Measurements from ENCODE around the gene BMPER. TPM values are rescaled to one million over a fixed set of nuclear protein-coding genes. Genes with fewer than 3 reads are reported as not detected.

Gene BMPER
- total and polyA plus RNA-seq, 2 donors (not counting 1 experiment from before 2014, with no cell fraction given), result 12.2 to 15.9 TPM

GRCh38 chr7:33901199-33901598 lies 4.1 kb upstream of the BMPER start:
- Histone ChIP-seq H3K27ac (ENCODE audit: insufficient read depth, low read length) (no peak overlapping the region), H3K27me3 (ENCODE audit: control insufficient read depth, insufficient read depth, low read length) (no peaks in the 10 kb centered on the region), H3K9me3 (ENCODE audit: control insufficient read depth, insufficient read depth, low read depth, low read length) (no peaks in the 10 kb centered on the region), H3K4me1 (ENCODE audit: control insufficient read depth, extremely low read depth, insufficient read depth, low read length) (peaks cover 13% of the 10 kb centered on the region), H4K20me1 (ENCODE audit: control insufficient read depth, extremely low read depth, insufficient read depth, low read length) (no peaks in the 10 kb centered on the region), H3K36me3 (ENCODE audit: control insufficient read depth, insufficient read depth, low read length) (no peaks in the 10 kb centered on the region), H3K4me2 (ENCODE audit: extremely low read depth, insufficient read depth, low read length) (peak overlapping the region; percentile 13), H2AFZ (ENCODE audit: low read length) (no peak overlapping the region), H3K4me3 (replicated peaks in 1 of 4; ENCODE audit: control extremely low read depth in 1 of 4, insufficient read depth in 1 of 4, low read depth in 3 of 4, low read length in 4 of 4) (no peak overlapping the region), H3K9ac (ENCODE audit: insufficient read depth, low read length) (no peak overlapping the region), H3K79me2 (ENCODE audit: control insufficient read depth, insufficient read depth, low read length) (peaks cover 3% of the 10 kb centered on the region)
- TF ChIP-seq EZH2 (IDR thresholded peaks at IDR 0.05; ENCODE audit: low read length, missing control alignments), result no peak
- TF ChIP-seq CTCF (conservative IDR thresholded peaks at IDR 0.05 in 1 of 2, IDR thresholded peaks at IDR 0.05 in 1 of 2; ENCODE audit: low read depth in 1 of 2, low read length in 2 of 2), result no peak
- peak in 1 of 2 donors; percentile 59 for DNase-seq (ENCODE audit: low read depth in 2 of 2)

- peaks cover 13% of the 10 kb centered on the region for H3K4me1 ChIP-seq (ENCODE audit: control insufficient read depth, extremely low read depth, insufficient read depth, low read length)
- no peaks in the 10 kb centered on the region for H3K27me3 ChIP-seq (ENCODE audit: control insufficient read depth, insufficient read depth, low read length)
- no peak overlapping the region for H3K27ac ChIP-seq (ENCODE audit: insufficient read depth, low read length)
- no peak overlapping the region for H3K9ac ChIP-seq (ENCODE audit: insufficient read depth, low read length)
- H3K79me2 ChIP-seq (ENCODE audit: control insufficient read depth, insufficient read depth, low read length), result peaks cover 3% of the 10 kb centered on the region
- no peaks in the 10 kb centered on the region for H3K36me3 ChIP-seq (ENCODE audit: control insufficient read depth, insufficient read depth, low read length)
- no peak overlapping the region for H3K4me2 ChIP-seq (ENCODE audit: extremely low read depth, insufficient read depth, low read length)
- H3K9me3 ChIP-seq (ENCODE audit: control insufficient read depth, insufficient read depth, low read depth, low read length), result no peaks in the 10 kb centered on the region
- no peak for DNase-seq (ENCODE audit: low read depth in 2 of 2)
- H2AFZ ChIP-seq (ENCODE audit: low read length), result no peak overlapping the region
- no peaks in the 10 kb centered on the region for H4K20me1 ChIP-seq (ENCODE audit: control insufficient read depth, extremely low read depth, insufficient read depth, low read length)
- H3K4me3 ChIP-seq (replicated peaks in 1 of 4; ENCODE audit: control extremely low read depth in 1 of 4, insufficient read depth in 1 of 4, low read depth in 3 of 4, low read length in 4 of 4), result no peak overlapping the region
- TF ChIP-seq EZH2 (IDR thresholded peaks at IDR 0.05; ENCODE audit: low read length, missing control alignments), result no peak
- no peak for TF ChIP-seq CTCF (conservative IDR thresholded peaks at IDR 0.05 in 1 of 2, IDR thresholded peaks at IDR 0.05 in 1 of 2; ENCODE audit: low read depth in 1 of 2, low read length in 2 of 2)
These were observed 3.5 kb upstream of the BMPER start for GRCh38 chr7:33901847-33902246.

GRCh38 chr7:33902746-33903145 lies 2.6 kb upstream of the BMPER start:
- Histone ChIP-seq H3K27me3 (ENCODE audit: control insufficient read depth, insufficient read depth, low read length) (no peaks in the 10 kb centered on the region), H3K4me3 (replicated peaks in 1 of 4; ENCODE audit: control extremely low read depth in 1 of 4, insufficient read depth in 1 of 4, low read depth in 3 of 4, low read length in 4 of 4) (no peak overlapping the region), H3K27ac (ENCODE audit: insufficient read depth, low read length) (no peak overlapping the region), H2AFZ (ENCODE audit: low read length) (no peak overlapping the region), H3K36me3 (ENCODE audit: control insufficient read depth, insufficient read depth, low read length) (no peaks in the 10 kb centered on the region), H3K9me3 (ENCODE audit: control insufficient read depth, insufficient read depth, low read depth, low read length) (no peaks in the 10 kb centered on the region), H3K9ac (ENCODE audit: insufficient read depth, low read length) (no peak overlapping the region), H3K4me1 (ENCODE audit: control insufficient read depth, extremely low read depth, insufficient read depth, low read length) (peaks cover 16% of the 10 kb centered on the region), H3K4me2 (ENCODE audit: extremely low read depth, insufficient read depth, low read length) (no peak overlapping the region), H4K20me1 (ENCODE audit: control insufficient read depth, extremely low read depth, insufficient read depth, low read length) (no peaks in the 10 kb centered on the region), H3K79me2 (ENCODE audit: control insufficient read depth, insufficient read depth, low read length) (peaks cover 3% of the 10 kb centered on the region)
- DNase-seq (ENCODE audit: low read depth in 2 of 2), result no peak
- no peak for TF ChIP-seq CTCF (conservative IDR thresholded peaks at IDR 0.05 in 1 of 2, IDR thresholded peaks at IDR 0.05 in 1 of 2; ENCODE audit: low read depth in 1 of 2, low read length in 2 of 2)
- TF ChIP-seq EZH2 (IDR thresholded peaks at IDR 0.05; ENCODE audit: low read length, missing control alignments), result no peak
